SK-N-SH treated with all-trans-retinoic acid at 6 μM for 48 hours (cell line): Measurements from ENCODE around the gene SDHA.
"Not testable (repeated sequence)": the region's sequence is repeated elsewhere in the genome, so short reads cannot be mapped to it uniquely, and the experiment has no call there.

ENCODE experiments used
- ARNTL ChIP-seq: fragments of 450-650 bp; formaldehyde crosslinking; IDR thresholded peaks from 2 replicates; pipeline ENCODE4 v1.5.0; 2020; ENCODE audit warnings: low read depth, mild to moderate bottlenecking, moderate library complexity, borderline replicate concordance
- BACH2 ChIP-seq: fragments of 250-450 bp; sonication (Bioruptor Pico); IDR thresholded peaks from 2 replicates; pipeline ENCODE4 v1.9.0; 2021; ENCODE audit warnings: mild to moderate bottlenecking, borderline replicate concordance
- CREB5 ChIP-seq: fragments of 250-450 bp; sonication (Bioruptor Pico); IDR thresholded peaks from 2 replicates; pipeline ENCODE4 v1.5.1; 2020; ENCODE audit warnings: low read depth, mild to moderate bottlenecking, moderate library complexity
- CSDC2 ChIP-seq: fragments of 250-450 bp; sonication (Bioruptor Pico); IDR thresholded peaks from 2 replicates; pipeline ENCODE4 v1.5.0; 2020; ENCODE audit warnings: mild to moderate bottlenecking, moderate library complexity
- CSRNP3 ChIP-seq: fragments of 250-450 bp; sonication (Bioruptor Pico); IDR thresholded peaks from 2 replicates; pipeline ENCODE4 v1.5.1; 2021; ENCODE audit warnings: mild to moderate bottlenecking, moderate library complexity
- ISL1 ChIP-seq: fragments of 250-450 bp; sonication (Bioruptor Pico); IDR thresholded peaks from 2 replicates; pipeline ENCODE4 v2.1.2; 2022; ENCODE audit warnings: mild to moderate bottlenecking, moderate library complexity
- PATZ1 ChIP-seq: fragments of 250-450 bp; sonication (Bioruptor Pico); IDR thresholded peaks from 2 replicates; pipeline ENCODE4 v1.8.0; 2020; ENCODE audit warnings: mild to moderate bottlenecking, moderate library complexity, borderline replicate concordance
- RARB ChIP-seq: fragments of 250-450 bp; sonication (Bioruptor Pico); IDR thresholded peaks from 2 replicates; pipeline ENCODE4 v1.8.0; 2021; ENCODE audit warnings: mild to moderate bottlenecking, moderate library complexity
- TCF4 ChIP-seq: fragments of 250-450 bp; sonication (Bioruptor Pico); IDR thresholded peaks from 2 replicates; pipeline ENCODE4 v1.8.0; 2021; ENCODE audit warnings: mild to moderate bottlenecking, moderate library complexity, borderline replicate concordance
- TOX ChIP-seq: fragments of 250-450 bp; sonication (Bioruptor Pico); IDR thresholded peaks from 2 replicates; pipeline ENCODE4 v1.8.0; 2021; ENCODE audit warnings: mild to moderate bottlenecking, moderate library complexity, borderline replicate concordance
- ZC3H10 ChIP-seq: fragments of 250-450 bp; sonication (Bioruptor Pico); IDR thresholded peaks from 2 replicates; pipeline ENCODE4 v1.5.1; 2021; ENCODE audit warnings: mild to moderate bottlenecking, moderate library complexity
- ZFP30 ChIP-seq: fragments of 450-650 bp; formaldehyde crosslinking; IDR thresholded peaks from 2 replicates; pipeline ENCODE4 v1.5.0; 2022; ENCODE audit warnings: mild to moderate bottlenecking, moderate library complexity

- TF ChIP-seq CREB5 (CRISPR knock-in tag); ISL1; TOX (CRISPR knock-in tag); TCF4; PATZ1; BACH2; CSDC2 (CRISPR knock-in tag); RARB; ZFP30 (CRISPR knock-in tag); ZC3H10 (CRISPR knock-in tag); CSRNP3 (CRISPR knock-in tag); ARNTL (CRISPR knock-in tag): not testable (repeated sequence)
Measured at GRCh38 chr5:243683-244367, 25.7 kb downstream of the SDHA start.
